K562 (cell line): ENCODE results near the gene PIMREG. TPM values are rescaled to one million over a fixed set of nuclear protein-coding genes. Genes with fewer than 3 reads are reported as not detected.

ENCODE experiments used
- ATAC-seq: fragments of 200-7000 bp; cut with Tn5 transposase; 3 replicates; pipeline ENCODE4 v1.9.1; 2020; ENCODE audit warnings: moderate library complexity
- BruUV-seq: library from RNA; stranded (reverse); fragments of 400-500 nt; replicated peaks from 2 replicates; lab custom pipeline; 2021; lab: Mats Ljungman, UMichigan
- CTCF ChIA-PET: fragments of 300-600 bp; formaldehyde crosslinking; extraction: SDS; loops from one replicate; lab custom pipeline; 2021; ENCODE audit warnings: low intra/inter-chr PET ratio; lab: Yijun Ruan, JAX
- POLR2A ChIA-PET: fragments of 300-600, 350-650 bp; sonication (Branson Sonifier 250); formaldehyde crosslinking; extraction: SDS; loops from one replicate; lab custom pipeline; 2021; ENCODE audit warnings: antibody characterized with exemption, inconsistent platforms; lab: Yijun Ruan, JAX
- DNase-seq, 4 experiments: peaks; one replicate each; pipeline versions ENCODE4 v3.0.0 to v3.0.0-alpha.2; 2011 to 2018; ENCODE audit warnings: low spot score in 3 of 4, mixed read lengths in 3 of 4; ENCODE audit errors: extremely low read depth in 1 of 4
- FAIRE-seq: peaks from 2 replicates; lab custom pipeline; 2011; peaks lifted over from hg19 to GRCh38; lab: Jason Lieb, UNC
- H2AFZ ChIP-seq: 2 replicates; pipeline ENCODE4 v1.6.0; 2011; ENCODE audit warnings: low read depth, low read length, control low read depth, inconsistent platforms
- H3K27ac ChIP-seq: fragments of 200-600 bp; 3 replicates; pipeline ENCODE4 v1.8.0; 2011; ENCODE audit warnings: low read depth, mild to moderate bottlenecking, control low read depth, inconsistent platforms, low read length, moderate library complexity, mixed read lengths; ENCODE audit errors: extremely low read depth
- H3K27me3 ChIP-seq, 2 experiments: fragments of 300-600 bp in 1 of 2; 2 replicates in 1 of 2; 3 replicates in 1 of 2; pipeline versions ENCODE4 v1.6.0 to v1.8.0; 2011; ENCODE audit warnings: inconsistent platforms in 2 of 2, low read length in 2 of 2, mild to moderate bottlenecking in 1 of 2, mixed read lengths in 1 of 2, moderate library complexity in 1 of 2; ENCODE audit not compliant: control insufficient read depth in 2 of 2, insufficient read depth in 2 of 2
- H3K36me3 ChIP-seq: fragments of 300-600 bp; 3 replicates; pipeline ENCODE4 v1.8.0; 2011; ENCODE audit warnings: mild to moderate bottlenecking, low read length, inconsistent platforms; ENCODE audit not compliant: control insufficient read depth, insufficient read depth
- H3K4me1 ChIP-seq, 2 experiments: fragments of 200-600 bp in 1 of 2; replicated peaks in 1 of 2; 2 replicates in 1 of 2; 3 replicates in 1 of 2; pipeline versions ENCODE4 v1.5.1 to v1.8.0; 2011; ENCODE audit warnings: inconsistent platforms in 2 of 2, low read length in 2 of 2, mild to moderate bottlenecking in 1 of 2, mixed read lengths in 1 of 2, moderate library complexity in 1 of 2; ENCODE audit not compliant: control insufficient read depth in 2 of 2, insufficient read depth in 2 of 2
- H3K4me2 ChIP-seq: 2 replicates; pipeline ENCODE4 v1.6.1; 2011; ENCODE audit warnings: low read length, control low read depth, inconsistent platforms, mixed read lengths; ENCODE audit not compliant: insufficient read depth
- H3K4me3 ChIP-seq: fragments of 200-600 bp; sonication (generic), shearing (Covaris generic); 2 replicates; pipeline ENCODE4 v1.5.1; 2016; ENCODE audit warnings: control low read depth, inconsistent platforms
- H3K79me2 ChIP-seq: fragments of 200-600 bp; 3 replicates; pipeline ENCODE4 v1.8.0; 2011; ENCODE audit warnings: low read length, inconsistent platforms; ENCODE audit not compliant: control insufficient read depth, insufficient read depth
- H3K9ac ChIP-seq, 2 experiments: 2 replicates each; pipeline versions ENCODE4 v1.6.0 to v1.6.1; 2011; ENCODE audit warnings: low read depth in 2 of 2, low read length in 2 of 2, control low read depth in 1 of 2, inconsistent platforms in 1 of 2, mild to moderate bottlenecking in 1 of 2, mixed read lengths in 1 of 2; ENCODE audit not compliant: insufficient read depth in 1 of 2
- H3K9me1 ChIP-seq: one replicate; pipeline ENCODE4 v1.6.0; 2011; ENCODE audit warnings: inconsistent platforms, mild to moderate bottlenecking, low read length, moderate library complexity; ENCODE audit not compliant: control insufficient read depth, insufficient read depth
- H3K9me3 ChIP-seq: replicated peaks from 2 replicates; pipeline ENCODE4 v1.5.1; 2011; ENCODE audit warnings: low read depth, low read length, inconsistent platforms; ENCODE audit not compliant: control insufficient read depth, insufficient read depth
- H4K20me1 ChIP-seq: replicated peaks from 2 replicates; pipeline ENCODE4 v1.6.1; 2011; ENCODE audit warnings: low read length, inconsistent platforms, mixed read lengths; ENCODE audit not compliant: control insufficient read depth, insufficient read depth
- BRD9 ChIP-seq: fragments of 450-650 bp; IDR thresholded peaks from 2 replicates; pipeline ENCODE4 v1.6.1; 2018; ENCODE audit warnings: low read depth; ENCODE audit not compliant: partially characterized antibody
- GTF2A2 ChIP-seq: IDR thresholded peaks from 2 replicates; pipeline ENCODE4 v1.6.1; 2016; ENCODE audit warnings: mild to moderate bottlenecking, missing genetic modification characterization, missing compliant biosample characterization
- ZNF717 ChIP-seq: fragments of 250-450 bp; sonication (Bioruptor Pico); IDR thresholded peaks from 2 replicates; pipeline ENCODE4 v1.5.0; 2021
- WGBS: fragments of 100-300 bp; shearing (Covaris generic); methylation state at CpG from one replicate; pipeline ENCODE4 v1.1.6; 2016; ENCODE audit warnings: low coverage, mixed read lengths; ENCODE audit not compliant: insufficient coverage; ENCODE audit errors: missing lambda C conversion rate; 5-methylcytosine and 5-hydroxymethylcytosine counted together
- in situ Hi-C: fragments of 300-500 bp; cut with MboI; formaldehyde crosslinking; loops from 4 replicates; pipeline ENCODE4 v1.15.0; 2018; ENCODE audit warnings: inconsistent platforms, mixed read lengths
- intact Hi-C: fragments of 100-400 bp; cut with micrococcal nuclease; formaldehyde crosslinking; loops from 2 replicates; pipeline ENCODE4 v1.14.2; 2022
- polyA plus RNA-seq, 8 experiments: library from polyadenylated mRNA; depleted of rRNA in 4 of 8; stranded (reverse) in 5 of 8; unstranded in 3 of 8; fragments of >200 nt; fragmentation: Nextera tagmentation in 2 of 8; fragmentation: Illumina TruSeq in 1 of 8; extraction: Ambion mirVana in 2 of 8; extraction: Trizol in 1 of 8; gene quantifications; 2 replicates each; pipeline versions ENCODE4 v1.2.1 to v1.2.3, GENCODE V29; 2011 to 2014; ENCODE audit warnings: inconsistent platforms in 1 of 8, missing spikeins in 1 of 8
- total RNA-seq, 7 experiments: library from RNA; depleted of rRNA in 6 of 7; stranded (reverse); fragments of >200 nt in 6 of 7; fragmentation: Illumina TruSeq in 2 of 7; extraction: Trizol in 2 of 7; gene quantifications; 2 replicates each; pipeline versions ENCODE4 v1.2.1 to v1.2.3, GENCODE V29; 2011 to 2021; ENCODE audit warnings: low replicate concordance in 1 of 7
- TF ChIP-seq, protein P1 (sequence below), 2 experiments: fragments of 450-650 bp; formaldehyde crosslinking in 1 of 2; IDR thresholded peaks; 2 replicates each; pipeline versions ENCODE4 v1.4.0 to v1.6.1; 2014 to 2020; ENCODE audit warnings: mild to moderate bottlenecking in 2 of 2, borderline replicate concordance in 1 of 2, low read depth in 1 of 2

PIMREG gene
- total and polyA plus RNA-seq, 9 of the 15 experiments (the other 6 are each of a cell fraction or from before 2014, with no cell fraction given) = 1.1 to 16.7 (median 9.4) TPM

DNA sequence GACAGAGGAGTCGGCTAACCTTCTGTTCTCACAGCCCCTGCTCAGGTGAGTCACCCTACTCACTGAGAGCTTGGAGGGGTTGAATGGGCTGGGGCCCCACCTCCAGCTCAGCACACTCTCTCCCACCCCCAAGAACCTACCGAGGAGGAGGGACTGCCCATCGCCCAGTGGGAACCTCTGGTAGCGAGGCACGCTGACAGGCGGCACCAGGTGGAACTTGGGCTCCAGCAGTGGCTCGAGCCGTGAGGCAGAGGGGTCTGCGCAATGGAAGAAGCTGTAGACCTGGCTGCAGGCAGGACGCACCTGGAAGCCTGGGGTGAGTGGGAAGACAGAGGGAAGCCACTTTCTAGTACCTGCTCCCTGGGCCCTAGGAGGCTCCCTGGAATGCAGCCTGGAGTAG is 28.3 kb downstream of the PIMREG start:
- CTCF ChIA-PET = no interaction called here
- no peaks in the 10 kb centered on the region for H3K9me3 ChIP-seq
- H3K36me3 ChIP-seq = no peaks in the 10 kb centered on the region
- no peaks in the 10 kb centered on the region for H3K79me2 ChIP-seq
- H3K27me3 ChIP-seq = no peaks in the 10 kb centered on the region; a peak in 1 of 5 replicates
- FAIRE-seq = no peak
- no peaks in the 10 kb centered on the region for H3K9me1 ChIP-seq
- no peak overlapping the region for H3K4me2 ChIP-seq
- peak overlapping the region in 1 of 2 experiments; percentile 45; a peak in 2 of 4 replicates for H3K9ac ChIP-seq
- in situ Hi-C loops = loop anchor here (5.0 kb wide), 1 partner anchor 40 kb away; no protein-coding TSS in a partner anchor
- intact Hi-C loops = no loop called here
- 56% methylated on average over 7 of the region's 10 CpGs for WGBS
- no peak overlapping the region for H3K27ac ChIP-seq
- no peak for DNase-seq
- H3K4me3 ChIP-seq = no peak overlapping the region
- no TSS peak for BruUV-seq
- peaks cover 8 to 15% of the 10 kb centered on the region in 2 experiments; a peak in 4 of 5 replicates for H3K4me1 ChIP-seq
- POLR2A ChIA-PET = interaction anchor here (0.7 kb wide), 2 partner anchors 16 to 164 kb away, joined by 3 to 4 read pairs; no protein-coding TSS in a partner anchor
- TF ChIP-seq BRD9 (no peak), GTF2A2 (no peak)
- no peak overlapping the region for H2AFZ ChIP-seq
- H4K20me1 ChIP-seq = 0 out of 2 replicates have a peak, but pooled peaks cover 7% of the 10 kb centered on the region
- ATAC-seq = no peak

DNA sequence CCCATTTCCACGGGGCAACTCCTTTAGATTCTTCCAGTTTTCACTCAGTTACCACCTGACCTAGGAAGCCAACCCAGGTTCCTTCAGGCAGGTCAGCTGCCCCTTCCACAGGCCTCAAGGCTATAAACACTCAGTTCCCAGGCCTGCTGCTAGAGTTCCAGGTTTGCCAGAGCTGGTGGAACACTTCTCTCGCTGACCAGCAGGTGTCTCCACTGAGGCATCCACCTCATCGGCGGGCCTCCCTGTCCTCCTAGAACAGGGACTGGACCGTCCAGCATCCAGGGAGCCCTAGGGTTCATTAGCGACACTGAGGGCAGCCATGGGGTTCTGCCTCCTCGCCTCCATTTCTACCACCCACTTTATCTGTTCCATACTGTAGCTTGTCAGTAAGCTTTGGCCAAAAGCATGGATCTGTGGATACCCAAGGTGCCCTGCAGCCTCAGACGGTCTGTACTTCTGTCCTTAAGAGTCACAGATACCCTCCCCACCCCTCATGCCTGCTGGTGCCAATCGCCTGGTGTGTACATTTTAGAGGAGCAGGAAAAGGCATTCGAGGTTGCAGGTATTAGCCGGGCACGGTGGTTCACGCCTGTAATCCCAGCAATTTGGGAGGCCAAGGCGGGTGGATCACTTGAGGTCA is 29.0 kb downstream of the PIMREG start:
- Histone ChIP-seq H3K4me1 (peaks cover 8 to 11% of the 10 kb centered on the region in 2 experiments; a peak in 4 of 5 replicates), H3K36me3 (no peaks in the 10 kb centered on the region), H4K20me1 (0 out of 2 replicates have a peak, but pooled peaks cover 7% of the 10 kb centered on the region), H3K27ac (no peak overlapping the region), H3K9ac (no peak overlapping the region), H3K9me3 (no peaks in the 10 kb centered on the region), H3K27me3 (no peaks in the 10 kb centered on the region; a peak in 1 of 5 replicates), H3K4me2 (no peak overlapping the region), H3K9me1 (no peaks in the 10 kb centered on the region), H2AFZ (no peak overlapping the region), H3K79me2 (no peaks in the 10 kb centered on the region), H3K4me3 (no peak overlapping the region)
- in situ Hi-C loops (loop anchor here (5.0 kb wide), 1 partner anchor 39 kb away; no protein-coding TSS in a partner anchor), intact Hi-C loops (no loop called here)
- 7% methylated on average over 9 of the region's 14 CpGs for WGBS
- CTCF ChIA-PET = interaction anchor here (0.8 kb wide), 1 partner anchor 174 kb away, joined by 4 read pairs; no protein-coding TSS in a partner anchor
- no TSS peak for BruUV-seq
- DNase-seq (peak; percentile 71 to 78 (median 75)), ATAC-seq (peak; percentile 88), FAIRE-seq (peak; percentile 82)
- POLR2A ChIA-PET = interaction anchor here (0.7 kb wide), 1 partner anchor 16 kb away, joined by 4 read pairs; no protein-coding TSS in a partner anchor
- TF ChIP-seq, protein P1, sequence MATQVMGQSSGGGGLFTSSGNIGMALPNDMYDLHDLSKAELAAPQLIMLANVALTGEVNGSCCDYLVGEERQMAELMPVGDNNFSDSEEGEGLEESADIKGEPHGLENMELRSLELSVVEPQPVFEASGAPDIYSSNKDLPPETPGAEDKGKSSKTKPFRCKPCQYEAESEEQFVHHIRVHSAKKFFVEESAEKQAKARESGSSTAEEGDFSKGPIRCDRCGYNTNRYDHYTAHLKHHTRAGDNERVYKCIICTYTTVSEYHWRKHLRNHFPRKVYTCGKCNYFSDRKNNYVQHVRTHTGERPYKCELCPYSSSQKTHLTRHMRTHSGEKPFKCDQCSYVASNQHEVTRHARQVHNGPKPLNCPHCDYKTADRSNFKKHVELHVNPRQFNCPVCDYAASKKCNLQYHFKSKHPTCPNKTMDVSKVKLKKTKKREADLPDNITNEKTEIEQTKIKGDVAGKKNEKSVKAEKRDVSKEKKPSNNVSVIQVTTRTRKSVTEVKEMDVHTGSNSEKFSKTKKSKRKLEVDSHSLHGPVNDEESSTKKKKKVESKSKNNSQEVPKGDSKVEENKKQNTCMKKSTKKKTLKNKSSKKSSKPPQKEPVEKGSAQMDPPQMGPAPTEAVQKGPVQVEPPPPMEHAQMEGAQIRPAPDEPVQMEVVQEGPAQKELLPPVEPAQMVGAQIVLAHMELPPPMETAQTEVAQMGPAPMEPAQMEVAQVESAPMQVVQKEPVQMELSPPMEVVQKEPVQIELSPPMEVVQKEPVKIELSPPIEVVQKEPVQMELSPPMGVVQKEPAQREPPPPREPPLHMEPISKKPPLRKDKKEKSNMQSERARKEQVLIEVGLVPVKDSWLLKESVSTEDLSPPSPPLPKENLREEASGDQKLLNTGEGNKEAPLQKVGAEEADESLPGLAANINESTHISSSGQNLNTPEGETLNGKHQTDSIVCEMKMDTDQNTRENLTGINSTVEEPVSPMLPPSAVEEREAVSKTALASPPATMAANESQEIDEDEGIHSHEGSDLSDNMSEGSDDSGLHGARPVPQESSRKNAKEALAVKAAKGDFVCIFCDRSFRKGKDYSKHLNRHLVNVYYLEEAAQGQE (IDR thresholded peaks at IDR 0.05; ENCODE audit: borderline replicate concordance) = peak; percentile 56
- TF ChIP-seq, protein P1 (CRISPR knock-in tag; IDR thresholded peaks at IDR 0.05; ENCODE audit: low read depth) = no peak
- no peak for TF ChIP-seq ZNF717 (CRISPR knock-in tag)
